HG02973 (cell line): ENCODE data around the gene FOXRED1.
"Not testable (repeated sequence)": the region's sequence is repeated elsewhere in the genome, so short reads cannot be mapped to it uniquely, and the experiment has no call there.

Source experiments
- ATAC-seq: cut with Tn5 transposase; IDR thresholded peaks from one replicate; pipeline ENCODE4 v1.9.1; 2021; ENCODE audit warnings: moderate library complexity; ENCODE audit not compliant: unreplicated experiment

The FOXRED1 gene

GRCh38 chr11:126268708-126269579 is at the start of gene FOXRED1, which contains the start of gene SRPRA:
FOXRED1 (plus strand) TSS chr11:126269154; CDS start chr11:126269207, 53 bp downstream.
SRPRA (minus strand) TSS chr11:126268895; CDS start chr11:126268804, 91 bp downstream.
- ATAC-seq: peak; percentile 99

GRCh38 chr11:126219547-126219946 is 49.4 kb upstream of the FOXRED1 start:
- no peak for ATAC-seq

- ATAC-seq: no peak
Observed at GRCh38 chr11:126224647-126225294, 44.2 kb upstream of the FOXRED1 start.

GRCh38 chr11:126225295-126225665 is 43.7 kb upstream of the FOXRED1 start:
- ATAC-seq: no peak

GRCh38 chr11:126226334-126227084 is 42.4 kb upstream of the FOXRED1 start:
- ATAC-seq: no peak

GRCh38 chr11:126229858-126230540 is 39.0 kb upstream of the FOXRED1 start:
- ATAC-seq: no peak

GRCh38 chr11:126231725-126232459 is 37.1 kb upstream of the FOXRED1 start:
- ATAC-seq: no peak

GRCh38 chr11:126232683-126233082 is 36.3 kb upstream of the FOXRED1 start:
- no peak for ATAC-seq

- no peak for ATAC-seq
Observed at GRCh38 chr11:126233391-126233790, 35.6 kb upstream of the FOXRED1 start.

- ATAC-seq: no peak
Observed at GRCh38 chr11:126246636-126247035, 22.3 kb upstream of the FOXRED1 start.

GRCh38 chr11:126253265-126253664 is 15.7 kb upstream of the FOXRED1 start:
- ATAC-seq: no peak

- no peak for ATAC-seq
Observed at GRCh38 chr11:126254819-126255218, 14.1 kb upstream of the FOXRED1 start.

- ATAC-seq: not testable (repeated sequence)
Observed at GRCh38 chr11:126255507-126255906, 13.4 kb upstream of the FOXRED1 start.

GRCh38 chr11:126256216-126256615 is 12.7 kb upstream of the FOXRED1 start:
- ATAC-seq: no peak

GRCh38 chr11:126257144-126257543 is 11.8 kb upstream of the FOXRED1 start:
- no peak for ATAC-seq

GRCh38 chr11:126257764-126258163 is 11.2 kb upstream of the FOXRED1 start:
- ATAC-seq: no peak

- no peak for ATAC-seq
Observed at GRCh38 chr11:126262216-126262615, 6.7 kb upstream of the FOXRED1 start.

- no peak for ATAC-seq
Observed at GRCh38 chr11:126263489-126263888, 5.5 kb upstream of the FOXRED1 start.

GRCh38 chr11:126265811-126266210 is 3.1 kb upstream of the FOXRED1 start:
- no peak for ATAC-seq

GRCh38 chr11:126267650-126268049 is 1.3 kb upstream of the FOXRED1 start:
- no peak for ATAC-seq
